HAP-1 (cell line): ENCODE measurements around the gene EXOC4.
"Not testable (repeated sequence)": the region's sequence is repeated elsewhere in the genome, so short reads cannot be mapped to it uniquely, and the experiment has no call there.

Experiments
- DNase-seq, 2 experiments: peaks; one replicate each; pipeline ENCODE4 v3.0.0-alpha.2; 2016 to 2020; ENCODE audit warnings: low spot score in 2 of 2
- H3K27me3 ChIP-seq: fragments of 250-450 bp; sonication (Bioruptor Pico); 2 replicates; pipeline ENCODE4 v1.5.1; 2020; ENCODE audit warnings: low read depth, mild to moderate bottlenecking, moderate library complexity
- H3K36me3 ChIP-seq: fragments of 250-450 bp; sonication (Bioruptor Pico); replicated peaks from 2 replicates; pipeline ENCODE4 v1.5.1; 2020; ENCODE audit warnings: mild to moderate bottlenecking
- H3K4me1 ChIP-seq: fragments of 250-450 bp; sonication (Bioruptor Pico); 2 replicates; pipeline ENCODE4 v1.5.1; 2020; ENCODE audit warnings: mild to moderate bottlenecking
- H3K4me3 ChIP-seq: fragments of 250-450 bp; sonication (Bioruptor Pico); 2 replicates; pipeline ENCODE4 v1.5.1; 2020; ENCODE audit warnings: mild to moderate bottlenecking, moderate library complexity
- H3K9me3 ChIP-seq: fragments of 250-450 bp; sonication (Bioruptor Pico); 2 replicates; pipeline ENCODE4 v1.5.1; 2020; ENCODE audit warnings: mild to moderate bottlenecking, moderate library complexity
- in situ Hi-C: fragments of 300-500 bp; cut with MboI; formaldehyde crosslinking; loops from 3 replicates; pipeline ENCODE4 v1.14.3; 2020; ENCODE audit warnings: low sequenced_read_pairs, inconsistent platforms, mixed read lengths

The EXOC4 gene

DNA sequence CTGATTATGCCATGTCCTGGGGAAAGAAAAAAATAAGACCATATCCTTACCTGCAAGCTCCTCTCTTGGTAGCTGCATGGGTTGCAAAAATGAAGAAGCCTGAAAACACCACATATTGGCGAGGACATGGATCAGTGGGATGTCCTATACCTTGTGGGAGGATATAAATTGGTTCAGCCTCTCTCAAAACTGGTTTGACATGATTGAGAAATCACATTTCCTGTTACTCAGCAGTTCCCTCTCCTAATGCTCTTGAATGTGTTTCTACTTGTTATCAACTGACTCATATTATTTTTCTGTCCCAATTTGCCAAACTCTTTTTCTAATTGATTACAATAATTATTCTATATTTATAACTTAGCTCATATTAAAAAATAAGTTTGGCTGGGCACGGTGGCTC is 380.2 kb downstream of the EXOC4 start:
- in situ Hi-C loops, result no loop called here
- H3K27me3 ChIP-seq, result no peaks in the 10 kb centered on the region
- H3K4me1 ChIP-seq, result no peaks in the 10 kb centered on the region
- DNase-seq, result no peak
- no peaks in the 10 kb centered on the region for H3K36me3 ChIP-seq
- no peaks in the 10 kb centered on the region for H3K9me3 ChIP-seq
- H3K4me3 ChIP-seq, result no peak overlapping the region

DNA sequence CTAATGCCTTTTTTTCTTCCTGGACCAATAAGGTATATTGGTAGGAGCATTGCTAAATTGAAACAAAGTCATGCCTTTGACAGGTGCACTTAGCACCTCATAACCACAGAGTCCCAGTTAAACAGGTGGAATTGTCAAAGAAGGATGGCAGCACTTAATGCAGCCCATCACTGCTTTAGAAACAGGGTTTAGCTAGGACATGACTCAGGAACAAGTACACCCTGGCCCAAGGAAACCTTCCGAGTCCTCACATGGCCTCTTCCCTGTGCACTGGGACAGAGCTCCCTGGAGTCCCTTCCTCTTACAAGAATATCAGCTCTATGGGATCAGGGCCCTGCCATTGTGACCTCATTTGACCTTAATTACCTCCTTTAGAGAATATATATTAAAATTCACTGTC is 382.7 kb downstream of the EXOC4 start:
- no peak overlapping the region for H3K4me3 ChIP-seq
- H3K9me3 ChIP-seq, result no peaks in the 10 kb centered on the region
- H3K27me3 ChIP-seq, result no peaks in the 10 kb centered on the region
- in situ Hi-C loops, result no loop called here
- no peaks in the 10 kb centered on the region for H3K36me3 ChIP-seq
- H3K4me1 ChIP-seq, result no peaks in the 10 kb centered on the region
- no peak for DNase-seq

DNA sequence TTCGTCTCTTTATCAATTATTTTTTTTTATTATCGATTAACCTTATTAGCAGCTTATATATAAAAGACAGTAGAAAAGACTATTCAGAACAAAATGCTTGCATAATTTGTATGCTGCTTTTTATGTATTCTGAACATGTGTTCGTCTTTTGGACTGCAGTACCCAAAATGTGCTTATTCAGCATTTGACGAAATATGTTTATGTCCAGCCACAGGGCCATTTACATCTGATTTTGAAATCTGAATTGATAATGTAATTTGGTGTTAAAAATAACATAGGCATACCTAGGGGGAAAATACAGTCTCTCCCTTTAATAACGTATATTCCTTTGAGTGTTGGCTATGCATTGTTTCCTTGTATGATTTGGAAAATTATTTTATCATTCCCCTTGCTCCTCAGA is 386.0 kb downstream of the EXOC4 start:
- Histone ChIP-seq H3K9me3 (no peaks in the 10 kb centered on the region), H3K4me1 (no peaks in the 10 kb centered on the region), H3K36me3 (no peaks in the 10 kb centered on the region), H3K27me3 (no peaks in the 10 kb centered on the region), H3K4me3 (no peak overlapping the region)
- DNase-seq, result no peak
- in situ Hi-C loops, result no loop called here

DNA sequence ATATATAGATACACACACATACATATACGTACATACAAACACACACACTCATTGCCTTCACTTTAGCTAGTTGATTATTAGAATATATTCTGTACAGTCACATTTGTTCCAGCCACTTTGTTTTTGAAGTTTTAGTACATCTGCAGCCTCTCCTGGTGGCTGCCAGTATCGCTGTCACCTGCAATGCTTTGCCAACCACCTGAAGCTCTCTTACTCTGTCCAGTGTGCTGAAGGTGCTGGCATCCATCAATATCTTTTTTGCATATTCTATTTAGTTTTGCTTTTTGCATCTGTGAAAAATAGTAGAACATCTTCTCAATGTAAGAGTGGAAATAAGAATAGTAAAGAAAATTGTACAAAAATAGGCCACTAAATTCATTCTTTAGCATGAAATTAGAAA is 388.6 kb downstream of the EXOC4 start:
- in situ Hi-C loops, result no loop called here
- H3K4me1 ChIP-seq, result peaks cover 5% of the 10 kb centered on the region; the same call in 1 of the 2 replicates

DNA sequence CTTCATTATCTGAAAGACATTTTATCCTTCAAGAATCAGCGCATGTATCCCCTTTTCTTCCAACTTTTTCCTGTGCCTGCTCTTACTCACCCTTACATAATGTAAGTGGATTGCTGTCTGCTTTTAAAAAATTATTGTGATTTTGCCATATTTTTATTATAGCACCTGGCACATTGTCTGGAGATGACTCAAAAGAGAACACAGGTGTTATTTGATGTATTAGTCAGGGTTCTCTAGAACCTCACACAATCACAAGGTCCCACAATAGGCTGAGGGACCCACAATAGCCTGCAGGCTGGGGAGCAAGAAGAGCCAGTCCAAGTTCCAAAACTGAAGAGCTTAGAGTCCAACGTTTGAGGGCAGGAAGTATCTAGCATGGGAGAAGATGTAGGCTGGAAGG is 390.0 kb downstream of the EXOC4 start:
- H3K27me3 ChIP-seq, result no peaks in the 10 kb centered on the region
- H3K9me3 ChIP-seq, result no peaks in the 10 kb centered on the region
- peaks cover 5% of the 10 kb centered on the region; the same call in 1 of the 2 replicates for H3K4me1 ChIP-seq
- no peaks in the 10 kb centered on the region for H3K36me3 ChIP-seq
- no peak overlapping the region for H3K4me3 ChIP-seq
- in situ Hi-C loops, result no loop called here
- no peak for DNase-seq

More for the DNA sequence above, 388.6 kb downstream of the EXOC4 start:
- no peak for DNase-seq
- Histone ChIP-seq H3K27me3 (no peaks in the 10 kb centered on the region), H3K36me3 (no peaks in the 10 kb centered on the region), H3K9me3 (no peaks in the 10 kb centered on the region), H3K4me3 (no peak overlapping the region)

DNA sequence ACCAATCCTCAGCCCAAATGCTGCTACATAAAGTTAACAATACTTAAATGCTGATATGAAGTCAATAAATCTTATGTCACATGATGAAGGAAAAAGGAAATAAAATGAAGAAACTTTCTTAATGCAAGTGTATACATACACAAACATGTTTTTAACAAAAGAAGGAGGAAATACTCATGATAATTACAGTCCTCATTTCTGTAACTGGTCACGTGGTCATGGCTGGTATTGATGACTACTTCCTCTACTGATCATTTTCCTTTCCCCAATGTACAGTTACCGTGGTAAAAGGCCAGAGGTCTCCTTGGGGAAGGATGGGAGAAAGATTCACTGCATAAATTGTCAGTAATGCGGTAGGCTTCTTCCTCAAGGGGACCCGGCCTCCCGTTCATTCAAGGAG is 390.8 kb downstream of the EXOC4 start:
- H3K36me3 ChIP-seq, H3K27me3 ChIP-seq, H3K4me3 ChIP-seq, in situ Hi-C loops, H3K9me3 ChIP-seq, H3K4me1 ChIP-seq, DNase-seq: not testable (repeated sequence)

DNA sequence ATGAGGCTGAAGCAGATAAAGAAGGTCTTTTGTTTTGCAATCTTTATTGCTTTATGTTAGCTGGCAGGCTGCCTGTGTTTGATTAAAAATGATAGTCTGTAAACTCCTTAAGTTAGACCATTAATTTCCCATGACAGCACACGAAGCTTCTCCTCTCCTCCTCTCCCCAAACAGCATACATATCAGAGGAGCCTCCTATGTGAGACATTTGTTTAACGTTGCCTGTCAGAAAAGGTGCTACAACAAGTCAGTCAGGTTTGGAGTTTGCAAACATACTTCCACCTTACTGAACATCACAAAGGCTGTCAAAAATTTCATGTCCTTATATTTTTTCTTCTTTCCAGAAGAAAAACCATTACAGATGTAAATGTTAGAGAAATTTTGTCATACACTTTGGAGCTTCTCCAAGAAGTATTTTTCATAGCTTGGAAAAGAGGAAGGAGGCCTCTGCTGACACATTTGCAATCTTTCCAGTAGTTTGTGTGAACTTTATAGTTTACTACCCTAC is 393.1 kb downstream of the EXOC4 start:
- no peaks in the 10 kb centered on the region for H3K36me3 ChIP-seq
- H3K27me3 ChIP-seq, result no peaks in the 10 kb centered on the region
- in situ Hi-C loops, result no loop called here
- no peak overlapping the region for H3K4me3 ChIP-seq
- no peaks in the 10 kb centered on the region for H3K9me3 ChIP-seq
- peaks cover 5% of the 10 kb centered on the region; the same call in 1 of the 2 replicates for H3K4me1 ChIP-seq
- no peak for DNase-seq

DNA sequence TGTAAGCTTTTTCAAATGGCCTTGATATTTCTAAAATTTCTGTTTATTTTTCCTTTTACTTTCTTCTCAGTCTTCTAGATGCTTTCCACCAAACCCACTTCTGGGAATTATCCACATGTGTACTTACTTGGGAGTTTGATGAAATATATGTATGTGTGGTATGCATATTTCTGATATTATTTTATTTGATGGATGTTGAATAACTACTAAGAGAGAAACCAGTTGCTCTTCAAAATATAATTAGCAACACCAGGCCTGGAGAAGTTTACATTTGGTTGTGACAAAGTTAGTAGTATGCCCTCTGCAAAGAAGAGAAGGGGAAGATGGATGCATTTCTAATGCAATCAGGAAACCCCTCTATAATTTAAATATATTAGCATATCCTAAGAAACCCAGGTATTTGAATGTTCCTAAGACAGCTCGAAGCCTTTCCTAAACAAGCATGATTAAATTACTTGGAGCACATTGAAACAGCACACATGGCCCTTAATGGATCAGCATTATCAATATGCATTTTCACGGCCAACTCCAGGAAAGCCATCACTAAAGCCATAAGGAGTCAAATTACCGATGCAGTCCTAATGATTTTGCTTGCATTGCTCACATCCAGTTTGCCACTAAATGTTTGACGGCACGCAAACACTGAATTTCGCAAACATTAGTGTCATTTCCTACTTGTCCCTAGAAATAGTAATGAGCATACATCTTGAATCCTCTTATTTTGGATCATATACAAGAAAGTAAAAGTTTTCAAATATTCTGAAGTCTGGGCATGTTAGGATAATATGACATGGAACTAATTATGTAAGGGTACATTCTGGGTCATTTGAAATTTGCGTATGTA is 393.8 kb downstream of the EXOC4 start:
- Histone ChIP-seq H3K9me3 (no peaks in the 10 kb centered on the region), H3K4me3 (no peak overlapping the region), H3K27me3 (no peaks in the 10 kb centered on the region), H3K36me3 (no peaks in the 10 kb centered on the region), H3K4me1 (peaks cover 5% of the 10 kb centered on the region; the same call in 1 of the 2 replicates)
- DNase-seq, result no peak
- in situ Hi-C loops, result no loop called here

DNA sequence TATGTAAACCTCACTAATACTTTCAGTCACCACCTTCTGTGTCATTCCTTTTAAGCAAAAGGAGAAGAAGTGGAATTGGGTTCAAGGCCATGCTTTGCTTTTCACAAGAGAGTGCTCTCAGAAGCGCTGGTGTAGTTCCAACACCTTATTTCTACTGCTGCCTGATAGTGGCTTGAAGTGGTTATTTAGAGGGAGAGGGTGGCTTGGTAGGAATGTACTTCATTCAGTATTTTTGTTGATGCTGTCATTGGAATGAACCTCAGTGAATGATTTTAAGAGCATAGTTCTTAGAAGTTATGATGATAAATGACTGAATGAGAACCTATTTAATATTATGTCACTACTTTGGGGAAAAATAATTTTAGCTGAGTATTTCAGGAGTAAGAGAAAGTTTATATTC is 396.7 kb downstream of the EXOC4 start:
- peaks cover 5% of the 10 kb centered on the region; the same call in 1 of the 2 replicates for H3K4me1 ChIP-seq
- H3K36me3 ChIP-seq, result no peaks in the 10 kb centered on the region
- H3K27me3 ChIP-seq, result no peaks in the 10 kb centered on the region
- no peak overlapping the region for H3K4me3 ChIP-seq
- in situ Hi-C loops, result no loop called here
- H3K9me3 ChIP-seq, result no peaks in the 10 kb centered on the region
- DNase-seq, result no peak

DNA sequence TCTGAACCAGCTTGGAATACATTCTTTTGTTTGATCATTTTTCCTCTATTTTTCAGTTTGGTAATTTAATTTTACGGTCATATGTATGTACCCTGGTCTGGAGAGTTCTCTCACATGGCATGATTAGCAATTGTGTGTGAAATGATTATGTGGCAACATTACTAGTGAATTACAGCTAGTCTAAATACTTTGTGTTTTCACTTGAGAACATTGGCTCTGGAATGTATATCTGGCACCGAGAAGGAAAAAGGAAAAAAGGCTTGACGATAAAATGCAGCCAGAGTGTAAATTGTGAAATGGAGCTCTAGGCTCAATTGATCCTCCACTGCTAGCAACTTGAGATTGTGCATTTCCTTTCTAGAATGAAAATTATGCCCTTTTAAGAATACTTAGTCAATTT is 397.2 kb downstream of the EXOC4 start:
- H3K36me3 ChIP-seq, result no peaks in the 10 kb centered on the region
- peaks cover 5% of the 10 kb centered on the region; the same call in 1 of the 2 replicates for H3K4me1 ChIP-seq
- H3K4me3 ChIP-seq, result no peak overlapping the region
- in situ Hi-C loops, result no loop called here
- H3K9me3 ChIP-seq, result no peaks in the 10 kb centered on the region
- DNase-seq, result no peak
- H3K27me3 ChIP-seq, result no peaks in the 10 kb centered on the region

DNA sequence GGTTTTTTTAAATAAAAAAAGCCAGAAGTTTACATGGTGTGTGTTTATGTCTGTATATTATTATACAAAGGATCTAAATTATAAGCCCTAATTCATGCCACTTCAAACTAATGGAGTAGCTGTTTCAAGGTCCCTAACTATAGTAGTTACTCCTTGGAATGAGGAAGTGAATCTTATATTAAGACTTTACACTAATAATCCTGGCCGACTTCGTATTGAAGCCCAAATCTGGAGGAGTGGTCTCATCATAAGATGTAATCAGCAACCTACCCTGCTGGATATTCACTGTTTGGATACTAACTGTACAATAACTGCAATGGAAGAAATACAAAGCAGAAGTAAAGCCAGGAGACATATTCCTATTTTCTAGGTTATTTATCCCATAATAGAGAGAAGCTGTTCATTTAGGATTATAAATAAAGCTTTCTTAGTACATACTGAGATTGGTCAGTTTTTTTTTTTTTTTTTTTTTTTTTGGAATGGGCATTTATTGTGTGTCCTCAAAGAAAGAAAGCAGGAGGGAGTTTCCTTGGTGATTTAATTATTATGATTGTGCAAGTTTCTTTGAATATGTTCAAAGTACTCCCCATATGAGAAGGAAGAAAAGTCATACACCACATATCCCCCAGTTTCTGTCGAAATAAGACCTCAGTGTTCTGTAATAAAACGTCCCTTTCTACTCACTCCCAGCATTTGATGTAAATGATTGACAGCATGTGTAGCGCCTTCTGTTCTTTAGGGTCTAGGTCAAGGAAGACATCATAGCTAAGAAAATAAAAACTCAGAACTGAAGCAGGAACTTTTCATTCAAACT is 397.8 kb downstream of the EXOC4 start:
- no peaks in the 10 kb centered on the region for H3K9me3 ChIP-seq
- peaks cover 3% of the 10 kb centered on the region; the same call in 1 of the 2 replicates for H3K4me1 ChIP-seq
- H3K27me3 ChIP-seq, result no peaks in the 10 kb centered on the region
- in situ Hi-C loops, result no loop called here
- no peak for DNase-seq
- H3K36me3 ChIP-seq, result no peaks in the 10 kb centered on the region
- H3K4me3 ChIP-seq, result no peak overlapping the region

DNA sequence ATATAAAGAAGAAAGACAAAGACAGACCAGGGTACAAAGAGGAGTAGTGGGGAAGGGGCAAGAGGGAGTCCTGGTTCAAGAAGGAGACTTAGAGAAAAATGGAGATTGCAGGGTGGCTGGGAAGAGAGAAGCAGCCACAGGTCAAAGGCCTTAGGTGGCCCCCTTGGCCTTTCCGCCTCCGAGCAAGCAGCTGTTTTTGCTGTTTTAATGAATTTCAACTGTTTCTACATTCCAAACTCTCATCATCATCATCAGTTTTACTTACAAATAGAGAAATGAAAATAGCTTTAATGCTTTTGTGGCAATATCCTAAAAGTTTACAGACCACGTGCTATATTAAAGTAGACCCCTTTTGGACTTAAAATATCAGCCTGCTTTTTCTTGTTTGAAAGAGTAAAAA is 399.7 kb downstream of the EXOC4 start:
- DNase-seq, result no peak

DNA sequence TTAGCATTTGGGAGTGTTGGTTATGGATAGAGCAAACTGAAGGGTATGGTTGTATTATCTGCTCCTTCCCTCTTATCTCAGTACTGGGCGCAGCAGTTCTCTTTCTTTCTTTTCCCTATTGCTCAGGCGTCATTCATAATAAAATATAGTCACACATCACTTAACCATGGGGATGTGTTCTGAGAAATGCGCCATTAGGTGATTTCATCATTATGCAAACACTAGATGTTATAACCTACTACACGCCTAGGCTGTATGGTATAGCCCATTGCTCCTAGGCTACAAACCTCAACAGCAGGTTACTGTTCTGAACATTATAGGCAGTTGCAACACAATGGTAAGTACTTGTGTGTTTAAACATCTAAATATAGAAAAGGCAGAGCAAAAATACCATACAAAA is 401.7 kb downstream of the EXOC4 start:
- no peak for DNase-seq
- in situ Hi-C loops, result no loop called here
- Histone ChIP-seq H3K4me1 (no peaks in the 10 kb centered on the region), H3K9me3 (no peaks in the 10 kb centered on the region), H3K36me3 (no peaks in the 10 kb centered on the region), H3K27me3 (no peaks in the 10 kb centered on the region), H3K4me3 (no peak overlapping the region)

More for the DNA sequence above, 399.7 kb downstream of the EXOC4 start:
- Histone ChIP-seq H3K4me1 (no peaks in the 10 kb centered on the region), H3K4me3 (no peak overlapping the region), H3K27me3 (no peaks in the 10 kb centered on the region), H3K36me3 (no peaks in the 10 kb centered on the region), H3K9me3 (no peaks in the 10 kb centered on the region)
- in situ Hi-C loops, result no loop called here

DNA sequence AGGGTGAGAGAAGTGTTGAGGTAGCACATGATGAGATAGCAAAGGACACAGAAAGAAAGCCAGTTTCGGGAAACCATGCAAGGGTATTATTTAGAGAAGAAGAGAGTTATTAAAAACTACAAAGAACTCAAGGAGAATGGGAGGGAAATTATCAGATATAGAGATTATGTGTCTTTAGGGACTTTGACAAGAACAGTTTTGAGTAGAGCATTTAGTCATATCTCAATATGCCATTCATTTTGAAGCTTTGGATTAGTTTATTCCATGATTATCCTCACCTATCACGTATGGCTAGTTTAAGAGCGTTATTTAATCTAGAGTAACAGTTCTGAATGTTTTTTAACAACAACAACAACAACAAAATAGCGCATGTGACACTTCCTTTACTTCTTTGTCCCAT is 409.4 kb downstream of the EXOC4 start:
- Histone ChIP-seq H3K27me3 (no peaks in the 10 kb centered on the region), H3K9me3 (no peaks in the 10 kb centered on the region), H3K4me1 (no peaks in the 10 kb centered on the region), H3K4me3 (no peak overlapping the region), H3K36me3 (no peaks in the 10 kb centered on the region)
- in situ Hi-C loops, result no loop called here
- DNase-seq, result no peak
